Left lung (tissue), 10 donors: ENCODE measurements around the gene MBNL1. TPM values are rescaled to one million over a fixed set of nuclear protein-coding genes. Genes with fewer than 3 reads are reported as not detected.
"Not testable (repeated sequence)": the region's sequence is repeated elsewhere in the genome, so short reads cannot be mapped to it uniquely, and the experiment has no call there.

Source experiments
- ATAC-seq: fragments of 200-7000 bp; cut with Tn5 transposase; one replicate; pipeline ENCODE4 v1.9.1; 2020; ENCODE audit warnings: moderate library complexity
- DNase-seq, 4 donors: peaks; one replicate each; pipeline ENCODE4 v3.0.0-alpha.2; 2013 to 2020
- H3K27ac ChIP-seq, 2 donors: fragments of 200-600 bp; sonication (generic) in 1 of 2; one replicate each; pipeline versions ENCODE4 v1.5.0 to v1.8.0; 2020 to 2021
- H3K27me3 ChIP-seq, 2 donors: fragments of 200-600 bp; sonication (generic) in 1 of 2; one replicate each; pipeline versions ENCODE4 v1.5.0 to v1.8.0; 2020 to 2021
- H3K36me3 ChIP-seq, 2 donors: fragments of 200-600 bp; sonication (generic) in 1 of 2; one replicate each; pipeline versions ENCODE4 v1.5.0 to v1.8.0; 2020 to 2021
- H3K4me1 ChIP-seq, 2 donors: fragments of 200-600 bp; one replicate each; pipeline ENCODE4 v1.8.0; 2021
- H3K4me3 ChIP-seq, 2 donors: fragments of 200-600 bp; sonication (generic) in 1 of 2; one replicate each; pipeline versions ENCODE4 v1.5.0 to v1.8.0; 2020 to 2021; ENCODE audit warnings: mild to moderate bottlenecking in 1 of 2
- H3K9me3 ChIP-seq, 2 donors: fragments of 200-600 bp; sonication (generic) in 1 of 2; one replicate each; pipeline versions ENCODE4 v1.5.0 to v1.8.0; 2020 to 2021
- intact Hi-C, 2 donors: fragments of 100-400 bp; cut with DNase I; formaldehyde crosslinking; loops; one replicate each; pipeline versions ENCODE4 v1.11.2 to v1.14.2; 2022
- polyA plus RNA-seq, 6 donors: library from polyadenylated mRNA; unstranded; fragments of 120-200 nt; gene quantifications; one replicate each; pipeline ENCODE4 v1.2.1, GENCODE V29; 2013; ENCODE audit not compliant: insufficient read length in 6 of 6
- total RNA-seq, 2 donors: library from RNA; stranded (reverse); fragmentation: NEBNext Ultra II Directional; extraction: Animal tissue kit (Norgen Biotek cat#: 25700); gene quantifications; one replicate each; pipeline ENCODE4 v1.2.1, GENCODE V29; 2021
- TF ChIP-seq, protein P1 (sequence below), 2 donors: fragments of 200-600 bp; sonication (generic) in 1 of 2; IDR thresholded peaks; one replicate each; pipeline versions ENCODE4 v1.5.0 to v1.8.0; 2021; ENCODE audit warnings: antibody characterized with exemption in 2 of 2
- donor health status: DM: no; HTN: yes; CAD: no.
- donor health status: DM: no; HTN: no; CAD: no.

Gene MBNL1
- total and polyA plus RNA-seq, 8 donors, result 92.3 to 246 (median 109) TPM

GRCh38 chr3:152430223-152431002, 161.7 kb downstream of the MBNL1 start:
- ATAC-seq (peak; percentile 64), DNase-seq (no peak)
- TF ChIP-seq, protein P1, sequence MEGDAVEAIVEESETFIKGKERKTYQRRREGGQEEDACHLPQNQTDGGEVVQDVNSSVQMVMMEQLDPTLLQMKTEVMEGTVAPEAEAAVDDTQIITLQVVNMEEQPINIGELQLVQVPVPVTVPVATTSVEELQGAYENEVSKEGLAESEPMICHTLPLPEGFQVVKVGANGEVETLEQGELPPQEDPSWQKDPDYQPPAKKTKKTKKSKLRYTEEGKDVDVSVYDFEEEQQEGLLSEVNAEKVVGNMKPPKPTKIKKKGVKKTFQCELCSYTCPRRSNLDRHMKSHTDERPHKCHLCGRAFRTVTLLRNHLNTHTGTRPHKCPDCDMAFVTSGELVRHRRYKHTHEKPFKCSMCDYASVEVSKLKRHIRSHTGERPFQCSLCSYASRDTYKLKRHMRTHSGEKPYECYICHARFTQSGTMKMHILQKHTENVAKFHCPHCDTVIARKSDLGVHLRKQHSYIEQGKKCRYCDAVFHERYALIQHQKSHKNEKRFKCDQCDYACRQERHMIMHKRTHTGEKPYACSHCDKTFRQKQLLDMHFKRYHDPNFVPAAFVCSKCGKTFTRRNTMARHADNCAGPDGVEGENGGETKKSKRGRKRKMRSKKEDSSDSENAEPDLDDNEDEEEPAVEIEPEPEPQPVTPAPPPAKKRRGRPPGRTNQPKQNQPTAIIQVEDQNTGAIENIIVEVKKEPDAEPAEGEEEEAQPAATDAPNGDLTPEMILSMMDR (IDR thresholded peaks at IDR 0.05), result no peak
- Histone ChIP-seq H3K36me3 (peaks cover 0 to 30% of the 10 kb centered on the region in 2 donors), H3K27me3 (no peaks in the 10 kb centered on the region), H3K4me3 (no peak overlapping the region), H3K27ac (peak overlapping the region in 1 of 2 donors; percentile 14), H3K4me1 (peaks cover under 1 to 8% of the 10 kb centered on the region in 2 donors), H3K9me3 (peaks cover 0 to 4% of the 10 kb centered on the region in 2 donors)
- intact Hi-C loops, result no loop called here

GRCh38 chr3:152434142-152434541, 165.4 kb downstream of the MBNL1 start:
- Histone ChIP-seq H3K36me3 (peaks cover 0 to 25% of the 10 kb centered on the region in 2 donors), H3K9me3 (peaks cover 0 to 4% of the 10 kb centered on the region in 2 donors), H3K27ac (no peak overlapping the region), H3K4me1 (peaks cover 16 to 34% of the 10 kb centered on the region in 2 donors), H3K27me3 (no peaks in the 10 kb centered on the region), H3K4me3 (no peak overlapping the region)
- ATAC-seq (no peak), DNase-seq (no peak)
- intact Hi-C loops, result no loop called here
- TF ChIP-seq, protein P1 (IDR thresholded peaks at IDR 0.05), result no peak

- intact Hi-C loops, H3K27me3 ChIP-seq, H3K27ac ChIP-seq, H3K4me3 ChIP-seq, ATAC-seq, H3K9me3 ChIP-seq, DNase-seq: not testable (repeated sequence)
- H3K36me3 ChIP-seq, result peaks cover 0 to 25% of the 10 kb centered on the region in 2 donors
- H3K4me1 ChIP-seq, result peaks cover 16 to 35% of the 10 kb centered on the region in 2 donors
These were observed 166.5 kb downstream of the MBNL1 start for GRCh38 chr3:152435210-152435609.

DNA sequence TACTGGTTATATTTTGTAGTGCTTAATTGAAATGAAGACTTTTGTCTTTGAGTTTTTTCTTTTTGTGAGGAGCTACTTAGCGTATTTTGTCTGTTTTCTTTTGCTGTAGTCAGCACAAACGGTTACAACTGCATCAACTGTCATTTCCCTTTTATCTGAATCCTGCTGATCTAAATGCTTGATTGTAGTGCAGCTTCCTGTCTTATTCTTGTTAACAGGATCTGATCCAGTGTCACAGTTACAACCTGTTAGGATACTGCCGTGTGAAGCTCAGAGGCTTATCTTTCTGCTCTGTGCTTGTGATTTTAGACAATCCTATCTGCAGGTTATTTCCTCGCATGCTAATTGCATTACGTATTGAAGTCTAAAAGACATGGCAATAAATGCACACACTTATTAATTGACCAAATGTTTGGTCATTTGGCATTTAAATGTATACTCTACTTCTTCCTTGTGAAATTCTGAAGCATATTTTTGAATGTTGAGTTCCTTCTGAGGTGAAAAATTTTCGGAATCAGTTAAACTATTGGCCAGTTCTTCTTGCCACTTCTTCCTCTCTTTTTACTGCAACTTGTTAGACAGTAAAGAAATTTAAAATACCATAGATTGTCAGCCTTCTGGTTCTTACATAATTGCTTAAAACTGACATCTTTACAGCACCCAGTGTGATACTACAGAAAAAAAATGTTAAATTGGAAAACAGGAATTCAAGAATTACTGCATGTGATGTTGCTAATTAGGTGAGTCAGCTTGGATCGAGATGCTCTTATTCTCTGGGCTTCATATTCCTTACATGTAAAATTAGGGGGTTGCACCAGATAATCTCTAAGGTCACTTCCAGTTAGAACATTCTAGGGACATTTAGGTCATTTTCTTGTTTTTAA, 168.2 kb downstream of the MBNL1 start:
- H3K36me3 ChIP-seq, result peaks cover 0 to 22% of the 10 kb centered on the region in 2 donors
- intact Hi-C loops, result no loop called here
- DNase-seq (no peak), ATAC-seq (peak; percentile 28)
- no peak overlapping the region for H3K4me3 ChIP-seq
- no peaks in the 10 kb centered on the region for H3K27me3 ChIP-seq
- TF ChIP-seq, protein P1 (IDR thresholded peaks at IDR 0.05), result no peak
- H3K4me1 ChIP-seq, result peaks cover 16 to 37% of the 10 kb centered on the region in 2 donors
- H3K27ac ChIP-seq, result peak overlapping the region in 1 of 2 donors; percentile 29
- peaks cover 0 to 4% of the 10 kb centered on the region in 2 donors for H3K9me3 ChIP-seq

- H3K9me3 ChIP-seq, result peaks cover 0 to 4% of the 10 kb centered on the region in 2 donors
- ATAC-seq (no peak), DNase-seq (no peak)
- no peak overlapping the region for H3K27ac ChIP-seq
- peaks cover 0 to 13% of the 10 kb centered on the region in 2 donors for H3K36me3 ChIP-seq
- intact Hi-C loops, result no loop called here
- no peak overlapping the region for H3K4me3 ChIP-seq
- TF ChIP-seq, protein P1 (IDR thresholded peaks at IDR 0.05), result no peak
- no peaks in the 10 kb centered on the region for H3K27me3 ChIP-seq
- peaks cover 16 to 49% of the 10 kb centered on the region in 2 donors for H3K4me1 ChIP-seq
These were observed 169.5 kb downstream of the MBNL1 start for GRCh38 chr3:152438181-152438580.
